HEK293T (cell line): ENCODE measurements around the gene CAMSAP3.
A peak's percentile ranks its signal among the peaks of the same experiment; 100 is the strongest.

Experiments used
- CTCF ChIA-PET: fragments of 350-600 bp; formaldehyde crosslinking; extraction: SDS; loops from one replicate; lab custom pipeline; 2021; ENCODE audit warnings: antibody characterized with exemption, inconsistent platforms; lab: Yijun Ruan, JAX
- POLR2A ChIA-PET: fragments of 350-600 bp; formaldehyde crosslinking; extraction: SDS; loops from one replicate; lab custom pipeline; 2020; ENCODE audit warnings: antibody characterized with exemption, inconsistent platforms; lab: Yijun Ruan, JAX
- DNase-seq: peaks from one replicate; pipeline ENCODE4 v3.0.0; 2012; ENCODE audit warnings: mixed read lengths; ENCODE audit errors: extremely low spot score
- ARNT ChIP-seq: fragments of 450-650 bp; IDR thresholded peaks from 2 replicates; pipeline ENCODE4 v1.6.1; 2017; ENCODE audit warnings: mild to moderate bottlenecking
- BHLHE40 ChIP-seq: fragments of 450-650 bp; IDR thresholded peaks from 2 replicates; pipeline ENCODE4 v1.6.1; 2016; ENCODE audit warnings: mild to moderate bottlenecking, moderate library complexity, borderline replicate concordance
- CTBP1 ChIP-seq: fragments of 450-650 bp; IDR thresholded peaks from 2 replicates; pipeline ENCODE4 v1.6.1; 2016; ENCODE audit warnings: borderline replicate concordance
- ELF4 ChIP-seq: fragments of 450-650 bp; IDR thresholded peaks from 2 replicates; pipeline ENCODE4 v1.6.1; 2017; ENCODE audit warnings: antibody characterized with exemption
- FOXA1 ChIP-seq: fragments of 450-650 bp; IDR thresholded peaks from 2 replicates; pipeline ENCODE4 v1.6.1; 2016; ENCODE audit warnings: mild to moderate bottlenecking
- FOXK2 ChIP-seq: fragments of 450-650 bp; IDR thresholded peaks from 2 replicates; pipeline ENCODE4 v1.6.1; 2016; ENCODE audit warnings: mild to moderate bottlenecking
- FOXM1 ChIP-seq: fragments of 450-650 bp; IDR thresholded peaks from 2 replicates; pipeline ENCODE4 v1.6.1; 2017; ENCODE audit warnings: mild to moderate bottlenecking, borderline replicate concordance
- HDGF ChIP-seq: fragments of 450-650 bp; IDR thresholded peaks from 2 replicates; pipeline ENCODE4 v1.6.1; 2017; ENCODE audit warnings: antibody characterized with exemption, borderline replicate concordance
- L3MBTL2 ChIP-seq: fragments of 450-650 bp; conservative IDR thresholded peaks from 2 replicates; pipeline ENCODE4 v1.6.1; 2016; ENCODE audit warnings: mild to moderate bottlenecking
- LEF1 ChIP-seq: fragments of 450-650 bp; IDR thresholded peaks from 2 replicates; pipeline ENCODE4 v1.6.1; 2017; ENCODE audit warnings: mild to moderate bottlenecking, borderline replicate concordance
- NFRKB ChIP-seq: fragments of 450-650 bp; IDR thresholded peaks from 2 replicates; pipeline ENCODE4 v1.6.1; 2016; ENCODE audit warnings: mild to moderate bottlenecking, moderate library complexity
- PKNOX1 ChIP-seq: fragments of 450-650 bp; IDR thresholded peaks from 2 replicates; pipeline ENCODE4 v1.6.1; 2016
- SP1 ChIP-seq: fragments of 450-650 bp; IDR thresholded peaks from 2 replicates; pipeline ENCODE4 v1.6.1; 2017
- SUZ12 ChIP-seq: fragments of 450-650 bp; IDR thresholded peaks from 2 replicates; pipeline ENCODE4 v1.6.1; 2016; ENCODE audit warnings: mild to moderate bottlenecking
- TARDBP ChIP-seq: fragments of 450-650 bp; IDR thresholded peaks from 2 replicates; pipeline ENCODE4 v1.6.1; 2016
- ZNF384 ChIP-seq: fragments of 450-650 bp; IDR thresholded peaks from 2 replicates; pipeline ENCODE4 v1.6.1; 2016

CAMSAP3 gene

GRCh38 chr19:7595466-7596133 is at the start of gene CAMSAP3:
CAMSAP3 (plus strand) TSS chr19:7595863; CDS start chr19:7596003, 140 bp downstream.
- peak; percentile 68 for DNase-seq
- CTCF ChIA-PET = no interaction called here
- TF ChIP-seq BHLHE40 (no peak), FOXM1 (no peak), HDGF (no peak), L3MBTL2 (no peak), TARDBP (no peak), FOXK2 (no peak)
- POLR2A ChIA-PET = interaction anchor here (1.0 to 2.6 kb wide), 3 partner anchors 9 to 34 kb away, joined by 3 to 10 read pairs (median 9); partner anchors contain the start of genes PET100 and XAB2

- TF ChIP-seq HDGF = no peak
- TF ChIP-seq L3MBTL2 = no peak
- TF ChIP-seq SUZ12 = no peak
- no peak for TF ChIP-seq BHLHE40
- TF ChIP-seq FOXA1 = no peak
- no peak for TF ChIP-seq CTBP1
- TF ChIP-seq LEF1 = no peak
- DNase-seq = no peak
- CTCF ChIA-PET = no interaction called here
- POLR2A ChIA-PET = interaction anchor here (0.6 kb wide), 1 partner anchor 22 kb away, joined by 3 read pairs; no protein-coding TSS in a partner anchor
These were observed 49.8 kb upstream of the CAMSAP3 start for GRCh38 chr19:7545904-7546303.

- no peak for DNase-seq
- TF ChIP-seq PKNOX1 = no peak
- no peak for TF ChIP-seq SUZ12
- TF ChIP-seq ELF4 = no peak
- TF ChIP-seq LEF1 = no peak
- TF ChIP-seq FOXK2 = no peak
- TF ChIP-seq FOXM1 = no peak
- no peak for TF ChIP-seq SP1
- CTCF ChIA-PET = interaction anchor here (0.9 kb wide), 1 partner anchor 167 kb away, joined by 3 read pairs; no protein-coding TSS in a partner anchor
- POLR2A ChIA-PET = no interaction called here
These were observed 48.5 kb upstream of the CAMSAP3 start for GRCh38 chr19:7547159-7547558.

GRCh38 chr19:7549429-7550148 is 46.1 kb upstream of the CAMSAP3 start:
- ChIA-PET POLR2A (no interaction called here), CTCF (no interaction called here)
- no peak for DNase-seq
- TF ChIP-seq SUZ12 (no peak), ARNT (no peak), PKNOX1 (no peak), SP1 (no peak), NFRKB (no peak), BHLHE40 (no peak), LEF1 (no peak), HDGF (no peak), FOXA1 (no peak), CTBP1 (no peak), FOXM1 (no peak), ELF4 (no peak), TARDBP (no peak)

- ChIA-PET POLR2A (no interaction called here), CTCF (no interaction called here)
- TF ChIP-seq CTBP1 = no peak
- TF ChIP-seq ZNF384 = no peak
- no peak for TF ChIP-seq TARDBP
- no peak for TF ChIP-seq NFRKB
- no peak for DNase-seq
These were observed 45.4 kb upstream of the CAMSAP3 start for GRCh38 chr19:7550169-7550770.

GRCh38 chr19:7550987-7551761 is 44.5 kb upstream of the CAMSAP3 start:
- ChIA-PET POLR2A (no interaction called here), CTCF (no interaction called here)
- TF ChIP-seq ARNT = peak; percentile 62; the same call in 1 of the 2 replicates
- TF ChIP-seq CTBP1 = no peak
- peak; percentile 94 for TF ChIP-seq ELF4
- TF ChIP-seq HDGF = 0 out of 2 replicates have a peak, but pooled peaks have one; percentile 37
- peak; percentile 76; the same call in 1 of the 2 replicates for TF ChIP-seq SP1
- no peak for TF ChIP-seq FOXM1
- TF ChIP-seq TARDBP = no peak
- peak; percentile 67 for TF ChIP-seq L3MBTL2
- peak; percentile 97 for TF ChIP-seq SUZ12
- peak; percentile 93 for DNase-seq
